COLO668 (cell line): ENCODE measurements around the gene GTF3C2.
"Not testable (repeated sequence)": the region's sequence is repeated elsewhere in the genome, so short reads cannot be mapped to it uniquely, and the experiment has no call there.

ENCODE experiments used
- DNase-seq: peaks from one replicate; lab custom pipeline; 2025; ENCODE audit not compliant: unreplicated experiment; lab: John Stamatoyannopoulos, UW

Gene GTF3C2

GRCh38 chr2:27375513-27376099 lies 19.0 kb upstream of the GTF3C2 start:
- DNase-seq = no peak

DNA sequence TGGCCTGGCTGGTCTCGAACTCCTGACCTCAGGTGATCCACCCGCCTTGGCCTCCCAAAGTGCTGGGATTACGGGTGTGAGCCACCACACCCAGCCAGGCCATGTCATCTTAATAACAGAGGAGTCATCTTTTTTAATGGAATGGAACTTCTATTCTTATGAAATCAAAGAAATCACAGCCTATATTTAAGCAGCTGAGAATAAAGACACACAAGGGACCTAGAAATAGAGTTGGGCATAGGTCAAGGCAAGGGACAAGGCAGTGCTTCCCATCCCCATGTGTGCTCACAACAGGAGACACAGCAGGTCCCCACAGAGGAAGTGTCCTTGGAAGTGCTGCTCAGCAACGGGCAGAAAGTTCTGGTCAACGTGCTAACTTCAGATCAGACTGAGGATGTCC lies 17.0 kb upstream of the GTF3C2 start:
- no peak for DNase-seq

DNA sequence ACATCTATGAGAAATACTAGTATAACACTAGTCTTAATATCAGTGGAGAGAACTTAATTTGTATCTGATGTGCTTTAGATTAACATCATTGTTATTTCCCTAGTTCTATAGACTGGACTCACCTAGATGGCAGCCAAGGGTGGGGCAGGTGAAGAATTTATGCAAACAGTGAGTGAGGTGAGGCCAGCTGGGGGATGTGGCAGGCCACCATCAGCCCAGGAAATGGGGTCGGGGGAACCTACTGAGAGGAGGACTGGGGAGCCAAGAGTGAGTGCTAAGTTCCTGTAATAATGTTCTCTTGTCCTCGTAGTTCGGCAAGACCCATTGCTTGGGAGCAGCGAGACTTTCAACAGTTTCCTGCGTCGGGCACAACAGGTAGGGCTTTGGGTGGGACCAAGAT lies 16.4 kb upstream of the GTF3C2 start:
- no peak for DNase-seq

- peak; percentile 39 for DNase-seq
These were observed 14.5 kb upstream of the GTF3C2 start for GRCh38 chr2:27370816-27371620.

- peak; percentile 98 for DNase-seq
These were observed 13.7 kb upstream of the GTF3C2 start, which contains the start of the genes EIF2B4 and SNX17 for GRCh38 chr2:27370026-27370815. TSS of gene EIF2B4 (minus strand) at chr2:27370338. CDS start at chr2:27370314, 24 bp downstream. TSS of gene SNX17 (plus strand) at chr2:27370616. CDS start at chr2:27370744, 128 bp downstream.

- DNase-seq = no peak
These were observed 13.0 kb upstream of the GTF3C2 start for GRCh38 chr2:27369471-27370025.

DNA sequence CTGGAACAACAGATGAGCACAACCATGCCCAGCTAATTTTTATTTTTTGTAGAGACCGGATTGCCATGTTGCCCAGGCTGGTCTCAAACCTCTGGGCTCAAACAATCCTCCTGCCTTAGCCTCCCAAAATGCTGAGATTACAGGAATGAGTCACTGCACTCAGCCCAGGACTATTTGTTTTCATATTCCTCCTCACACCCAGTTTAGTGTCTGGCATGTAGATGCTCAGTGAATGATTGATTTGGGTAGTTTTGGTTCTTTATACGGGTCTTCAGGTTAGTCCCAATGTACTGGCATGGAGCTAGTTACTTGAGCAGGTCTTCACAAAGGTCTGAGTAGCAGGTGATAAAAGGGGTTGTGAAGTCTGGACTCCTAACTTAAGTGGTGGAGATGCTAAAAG lies 7.4 kb upstream of the GTF3C2 start:
- no peak for DNase-seq

DNA sequence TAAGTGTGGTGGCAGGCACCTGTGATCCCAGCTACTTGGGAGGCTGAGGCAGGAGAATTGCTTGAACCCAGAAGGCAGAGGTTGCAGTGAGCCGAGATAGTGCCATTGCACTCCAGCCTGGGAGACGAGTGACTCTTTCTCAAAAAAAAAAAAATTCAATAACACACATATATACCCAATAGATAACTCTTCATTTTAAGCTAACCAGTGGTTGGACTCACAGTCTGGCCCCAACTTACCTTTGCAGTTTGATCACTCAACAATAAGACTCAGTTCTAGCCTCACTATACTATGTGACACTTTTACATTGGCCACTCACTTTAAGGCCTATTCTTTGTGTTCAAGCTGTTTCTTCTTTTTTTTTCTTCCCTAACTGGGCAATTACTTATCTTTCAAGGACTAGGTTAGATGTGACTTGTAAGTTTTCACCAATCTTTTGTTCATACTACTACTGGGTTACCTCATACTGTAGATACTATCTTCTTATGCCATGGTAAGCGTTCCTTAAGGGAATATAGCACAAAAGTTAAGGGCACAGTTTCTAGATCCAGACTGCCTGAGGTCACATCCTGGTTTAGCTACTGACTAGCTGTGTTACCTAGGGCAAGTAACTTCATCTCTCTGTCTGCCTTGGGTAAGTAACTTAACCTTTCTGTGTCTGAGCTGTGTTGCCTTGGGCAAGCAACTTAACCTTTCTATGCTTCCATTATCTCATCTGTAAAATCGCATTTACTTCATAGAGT lies 6.3 kb upstream of the GTF3C2 start:
- no peak for DNase-seq

DNA sequence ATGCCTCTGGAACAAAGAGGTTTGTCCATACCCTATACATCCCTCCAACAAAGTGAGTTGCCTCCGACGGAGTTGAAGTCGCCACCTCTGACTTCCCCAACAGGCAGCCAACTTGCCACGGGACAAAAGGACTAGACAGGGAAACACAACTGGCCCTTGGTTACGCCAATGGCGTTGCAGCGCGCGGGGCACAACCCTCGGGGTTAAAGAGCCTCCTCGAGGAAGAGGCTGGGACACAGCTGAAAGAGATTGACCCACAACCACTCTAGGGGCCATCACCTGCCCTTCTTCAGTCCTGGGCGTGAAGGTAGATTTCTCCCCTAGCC lies 545 bp downstream of the GTF3C2 start:
- peak; percentile 71 for DNase-seq

GRCh38 chr2:27354597-27354927 lies 2.0 kb downstream of the GTF3C2 start:
- DNase-seq = no peak

GRCh38 chr2:27353762-27354596 lies 2.6 kb downstream of the GTF3C2 start:
- DNase-seq = no peak

DNA sequence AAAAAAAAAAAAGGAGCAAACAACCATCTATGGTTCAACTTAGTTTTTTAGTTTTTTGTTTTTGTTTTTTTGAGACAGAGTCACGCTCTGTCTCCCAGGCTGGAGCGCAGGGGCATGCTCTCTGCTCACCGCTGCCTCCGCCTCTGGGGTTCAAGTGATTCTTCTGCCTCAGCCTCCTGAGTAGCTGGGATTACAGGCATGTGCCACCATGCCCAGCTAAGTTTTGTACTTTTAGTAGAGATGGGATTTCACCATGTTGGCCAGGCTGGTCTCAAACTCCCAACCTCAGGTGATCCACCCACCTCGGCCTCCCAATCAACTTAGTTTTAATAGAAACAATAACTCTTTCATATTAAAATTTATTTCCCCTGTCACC lies 3.2 kb downstream of the GTF3C2 start:
- DNase-seq = not testable (repeated sequence)

GRCh38 chr2:27351802-27352598 lies 4.6 kb downstream of the GTF3C2 start:
- DNase-seq = no peak

GRCh38 chr2:27350106-27350693 lies 6.4 kb downstream of the GTF3C2 start:
- no peak for DNase-seq

- DNase-seq = no peak
These were observed 8.9 kb downstream of the GTF3C2 start for GRCh38 chr2:27347641-27348040.

DNA sequence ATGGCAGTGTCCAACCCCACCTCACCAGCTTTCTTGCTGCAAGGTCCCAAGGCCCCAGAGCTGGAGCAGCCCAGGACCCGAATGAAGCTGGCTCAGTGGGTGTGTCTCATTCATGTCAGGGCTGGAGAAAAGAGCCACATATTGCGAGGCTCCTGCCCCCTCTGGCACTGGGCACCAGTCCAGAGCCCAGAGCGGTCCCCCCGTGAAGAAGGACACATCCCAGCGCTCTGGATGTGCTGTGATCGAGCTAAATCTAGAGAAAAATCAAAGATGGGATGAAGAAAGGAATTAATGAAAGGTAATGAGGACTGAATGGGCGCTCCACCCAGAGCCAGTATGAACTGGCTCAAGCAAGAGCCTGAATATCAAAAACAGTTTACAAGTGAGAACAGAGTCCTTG lies 20.4 kb downstream of the GTF3C2 start:
- DNase-seq = no peak

DNA sequence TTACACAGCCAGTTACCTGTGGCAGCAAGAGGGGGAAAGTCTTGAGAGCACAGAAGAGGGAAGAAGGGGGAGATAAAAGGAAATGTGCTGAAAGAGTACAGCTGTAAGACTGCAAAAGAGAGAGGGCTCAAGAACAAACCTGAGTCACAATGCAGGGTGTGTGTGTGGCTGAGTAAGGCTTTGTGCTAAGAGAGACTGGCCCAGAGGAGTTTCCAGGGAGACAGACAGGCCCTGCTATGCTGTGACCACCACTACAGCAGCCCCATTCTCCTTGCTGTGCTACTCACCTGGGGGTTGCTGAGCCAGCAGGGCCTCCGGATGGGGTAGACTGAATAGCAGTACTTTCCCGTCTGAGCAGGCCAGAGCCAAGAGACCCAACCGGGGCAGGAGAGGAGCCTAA lies 21.3 kb downstream of the GTF3C2 start:
- DNase-seq = no peak

DNA sequence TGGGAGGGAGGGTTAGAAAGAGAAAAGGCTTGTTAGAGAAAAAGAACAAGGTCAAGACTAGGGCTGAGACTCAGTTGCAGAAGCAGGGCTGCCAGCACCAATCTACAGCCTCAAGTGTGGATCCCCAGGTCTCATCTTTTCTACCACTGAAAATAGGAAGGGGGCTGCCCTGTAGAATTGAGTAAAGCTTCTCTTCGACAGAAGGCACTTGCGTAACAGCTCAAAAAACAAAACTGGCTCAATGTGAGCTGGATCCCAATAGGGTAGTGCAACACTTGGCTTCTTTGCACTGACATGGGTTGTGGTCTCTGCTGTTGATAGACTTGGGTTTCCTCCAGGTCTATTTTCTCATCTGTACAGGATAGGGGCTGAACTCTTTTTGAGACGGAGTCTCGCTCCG lies 31.8 kb downstream of the GTF3C2 start:
- DNase-seq = no peak
